MM.1S (cell line): ENCODE measurements around the gene ORAI3.

Source experiments
- DNase-seq: peaks from one replicate; pipeline ENCODE4 v3.0.0-alpha.2; 2015
- H2AFZ ChIP-seq: fragments of 300-600 bp; sonication (generic); 2 replicates; pipeline ENCODE4 v1.6.0; 2016; ENCODE audit warnings: antibody characterized with exemption, low read length
- H3F3A ChIP-seq: fragments of 300-600 bp; sonication (generic); 2 replicates; pipeline ENCODE4 v1.6.1; 2016; ENCODE audit warnings: mild to moderate bottlenecking, antibody characterized with exemption, low read length, moderate library complexity, mixed read lengths; ENCODE audit not compliant: insufficient read depth
- H3K27ac ChIP-seq: fragments of 300-600 bp; sonication (generic); 2 replicates; pipeline ENCODE4 v1.5.1; 2016; ENCODE audit warnings: mild to moderate bottlenecking, low read length
- H3K27me3 ChIP-seq: fragments of 300-600 bp; sonication (generic); replicated peaks from 2 replicates; pipeline ENCODE4 v1.6.0; 2016; ENCODE audit warnings: low read length; ENCODE audit not compliant: insufficient read depth
- H3K36me3 ChIP-seq: fragments of 300-600 bp; sonication (generic); replicated peaks from 2 replicates; pipeline ENCODE4 v1.6.1; 2016; ENCODE audit warnings: mild to moderate bottlenecking, low read length, mixed read lengths; ENCODE audit not compliant: insufficient read depth
- H3K4me1 ChIP-seq: fragments of 300-600 bp; sonication (generic); 2 replicates; pipeline ENCODE4 v1.6.1; 2016; ENCODE audit warnings: low read length, mixed read lengths
- H3K4me2 ChIP-seq: fragments of 300-600 bp; sonication (generic); 2 replicates; pipeline ENCODE4 v1.6.0; 2016; ENCODE audit warnings: low read depth, low read length
- H3K4me3 ChIP-seq: fragments of 300-600 bp; sonication (generic); 2 replicates; pipeline ENCODE4 v1.5.1; 2016; ENCODE audit warnings: low read length, mixed read lengths
- H3K79me2 ChIP-seq: fragments of 300-600 bp; sonication (generic); 2 replicates; pipeline ENCODE4 v1.6.1; 2016; ENCODE audit warnings: mixed run types, low read length, mixed read lengths
- H3K9ac ChIP-seq: fragments of 300-600 bp; sonication (generic); 2 replicates; pipeline ENCODE4 v1.6.1; 2016; ENCODE audit warnings: low read length, mixed read lengths
- H3K9me2 ChIP-seq: fragments of 300-600 bp; sonication (generic); replicated peaks from 2 replicates; pipeline ENCODE4 v1.6.1; 2016; ENCODE audit warnings: mild to moderate bottlenecking, low read length, mixed read lengths; ENCODE audit not compliant: insufficient read depth
- H3K9me3 ChIP-seq: fragments of 300-600 bp; sonication (generic); replicated peaks from 2 replicates; pipeline ENCODE4 v1.6.1; 2016; ENCODE audit warnings: mild to moderate bottlenecking, low read length, mixed read lengths; ENCODE audit not compliant: insufficient read depth
- H4K20me1 ChIP-seq: fragments of 300-600 bp; sonication (generic); 2 replicates; pipeline ENCODE4 v1.6.1; 2016; ENCODE audit warnings: mild to moderate bottlenecking, low read length, moderate library complexity, mixed read lengths; ENCODE audit not compliant: insufficient read depth
- EZH2 ChIP-seq: fragments of 300-600 bp; sonication (generic); optimal IDR thresholded peaks from 2 replicates; pipeline ENCODE3; 2017; ENCODE audit warnings: low read depth, mild to moderate bottlenecking, antibody characterized with exemption, low read length, mixed read lengths
- EZH2phosphoT487 ChIP-seq: fragments of 300-600 bp; sonication (generic); IDR thresholded peaks from 2 replicates; pipeline ENCODE4 v1.6.1; 2018; ENCODE audit warnings: antibody characterized with exemption, low read length
- TF ChIP-seq, protein P1 (sequence below): fragments of 300-600 bp; sonication (generic); IDR thresholded peaks from 2 replicates; pipeline ENCODE4 v1.5.1; 2016; ENCODE audit warnings: antibody characterized with exemption, low read length, mixed read lengths

ORAI3 gene

DNA sequence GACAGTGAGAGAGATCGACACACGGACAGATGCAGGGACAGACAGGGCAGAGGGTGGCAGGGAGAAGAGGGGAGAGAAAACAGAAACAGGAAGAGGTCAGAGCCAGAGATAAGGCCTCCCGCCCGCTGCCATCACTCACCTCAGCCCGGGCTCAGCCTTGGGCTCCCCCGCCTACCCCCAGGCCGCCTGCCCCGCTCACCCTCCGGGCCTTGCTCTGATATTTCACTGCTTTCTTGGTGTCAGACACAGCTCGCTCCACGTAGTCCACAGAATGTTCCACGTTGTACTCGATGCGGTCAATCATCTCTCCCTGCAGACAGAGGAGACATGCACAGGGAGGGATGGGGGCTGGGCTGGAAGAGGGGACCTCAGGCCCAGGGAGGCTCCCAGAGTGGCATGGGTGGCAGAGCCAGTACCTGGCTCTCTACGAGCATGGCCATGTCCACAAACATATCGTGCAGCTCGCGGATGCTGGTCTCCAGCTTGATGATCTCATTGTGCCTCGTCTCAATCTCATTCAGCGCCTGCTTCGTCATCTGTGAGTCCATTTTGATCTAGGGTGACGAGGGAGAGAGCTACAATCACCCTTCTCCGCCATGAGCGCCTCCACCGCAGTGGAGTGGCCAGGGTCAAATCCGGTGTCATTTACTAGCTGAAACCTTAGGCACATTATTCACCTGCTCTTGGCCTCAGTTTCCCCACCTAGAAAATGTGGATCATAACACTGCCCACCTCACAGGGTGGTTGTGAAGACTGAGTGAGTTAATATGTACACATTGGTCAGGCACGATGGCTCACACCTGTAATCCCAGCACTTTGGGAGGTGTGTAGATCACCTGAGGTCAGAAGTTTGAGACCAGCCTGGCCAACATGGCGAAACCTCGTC lies 44.3 kb downstream of the ORAI3 start:
- TF ChIP-seq EZH2 = no peak
- TF ChIP-seq EZH2phosphoT487 = no peak
- TF ChIP-seq, protein P1, sequence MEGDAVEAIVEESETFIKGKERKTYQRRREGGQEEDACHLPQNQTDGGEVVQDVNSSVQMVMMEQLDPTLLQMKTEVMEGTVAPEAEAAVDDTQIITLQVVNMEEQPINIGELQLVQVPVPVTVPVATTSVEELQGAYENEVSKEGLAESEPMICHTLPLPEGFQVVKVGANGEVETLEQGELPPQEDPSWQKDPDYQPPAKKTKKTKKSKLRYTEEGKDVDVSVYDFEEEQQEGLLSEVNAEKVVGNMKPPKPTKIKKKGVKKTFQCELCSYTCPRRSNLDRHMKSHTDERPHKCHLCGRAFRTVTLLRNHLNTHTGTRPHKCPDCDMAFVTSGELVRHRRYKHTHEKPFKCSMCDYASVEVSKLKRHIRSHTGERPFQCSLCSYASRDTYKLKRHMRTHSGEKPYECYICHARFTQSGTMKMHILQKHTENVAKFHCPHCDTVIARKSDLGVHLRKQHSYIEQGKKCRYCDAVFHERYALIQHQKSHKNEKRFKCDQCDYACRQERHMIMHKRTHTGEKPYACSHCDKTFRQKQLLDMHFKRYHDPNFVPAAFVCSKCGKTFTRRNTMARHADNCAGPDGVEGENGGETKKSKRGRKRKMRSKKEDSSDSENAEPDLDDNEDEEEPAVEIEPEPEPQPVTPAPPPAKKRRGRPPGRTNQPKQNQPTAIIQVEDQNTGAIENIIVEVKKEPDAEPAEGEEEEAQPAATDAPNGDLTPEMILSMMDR = no peak
- Histone ChIP-seq H3K27ac (no peak overlapping the region), H3K9me2 (no peaks in the 10 kb centered on the region), H2AFZ (no peak overlapping the region), H3K9me3 (no peaks in the 10 kb centered on the region), H3K79me2 (no peaks in the 10 kb centered on the region), H3K9ac (no peak overlapping the region), H3K36me3 (no peaks in the 10 kb centered on the region), H3K4me2 (no peak overlapping the region), H4K20me1 (no peaks in the 10 kb centered on the region), H3F3A (no peaks in the 10 kb centered on the region), H3K4me3 (no peak overlapping the region), H3K4me1 (peaks cover 7% of the 10 kb centered on the region; the same call in 1 of the 2 replicates), H3K27me3 (peaks cover 22% of the 10 kb centered on the region)
- DNase-seq = no peak

DNA sequence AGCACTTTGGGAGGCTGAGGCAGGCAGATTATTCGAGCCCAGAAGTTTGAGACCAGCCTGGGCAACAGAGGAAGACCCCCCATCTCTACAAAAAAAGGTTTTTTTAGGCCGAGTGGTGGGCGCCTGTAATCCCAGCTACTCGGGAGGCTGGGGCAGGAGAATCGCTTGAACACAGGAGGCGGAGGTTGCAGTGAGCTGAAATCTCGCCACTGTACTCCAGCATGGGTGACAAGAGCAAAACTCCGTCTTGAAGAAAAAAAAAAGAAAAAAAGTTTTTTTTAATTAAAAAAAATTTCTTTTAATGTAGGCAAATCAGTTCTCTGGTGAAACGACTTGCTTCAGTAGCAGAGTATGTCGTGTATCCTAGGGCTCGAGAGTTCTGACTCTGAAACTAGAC lies 47.1 kb downstream of the ORAI3 start:
- H3F3A ChIP-seq = no peaks in the 10 kb centered on the region
- H3K27me3 ChIP-seq = peaks cover 48% of the 10 kb centered on the region
- no peaks in the 10 kb centered on the region for H3K79me2 ChIP-seq
- H3K4me3 ChIP-seq = no peak overlapping the region
- no peak overlapping the region for H3K27ac ChIP-seq
- H3K9me2 ChIP-seq = no peaks in the 10 kb centered on the region
- H2AFZ ChIP-seq = no peak overlapping the region
- no peak overlapping the region for H3K4me2 ChIP-seq
- peaks cover 7% of the 10 kb centered on the region; the same call in 1 of the 2 replicates for H3K4me1 ChIP-seq
- TF ChIP-seq, protein P1 = no peak
- TF ChIP-seq EZH2 = no peak
- H3K9me3 ChIP-seq = no peaks in the 10 kb centered on the region
- no peak overlapping the region for H3K9ac ChIP-seq
- no peak for DNase-seq
- H3K36me3 ChIP-seq = no peaks in the 10 kb centered on the region
- no peaks in the 10 kb centered on the region for H4K20me1 ChIP-seq

GRCh38 chr16:30996324-30996984 lies 47.6 kb downstream of the ORAI3 start:
- Histone ChIP-seq H3F3A (no peaks in the 10 kb centered on the region), H3K79me2 (no peaks in the 10 kb centered on the region), H3K4me3 (peak overlapping the region; percentile 54), H3K9ac (no peak overlapping the region; the same call in 1 of the 2 replicates), H3K4me2 (peak overlapping the region; percentile 90), H4K20me1 (no peaks in the 10 kb centered on the region), H2AFZ (peak overlapping the region; percentile 89), H3K27me3 (peaks cover 52% of the 10 kb centered on the region), H3K36me3 (no peaks in the 10 kb centered on the region), H3K27ac (no peak overlapping the region), H3K4me1 (peaks cover 7% of the 10 kb centered on the region; the same call in 1 of the 2 replicates), H3K9me2 (no peaks in the 10 kb centered on the region), H3K9me3 (no peaks in the 10 kb centered on the region)
- TF ChIP-seq EZH2 = no peak
- TF ChIP-seq EZH2phosphoT487 = no peak
- no peak for DNase-seq
